OCI-LY3 (cell line): ENCODE measurements around the gene LRRC1.

Experiments
- CTCF ChIP-seq: fragments of 200-600, 300-600 bp; sonication (generic); IDR thresholded peaks from 2 replicates; pipeline ENCODE4 v1.5.1; 2014; ENCODE audit warnings: antibody characterized with exemption, low read length, low read depth
- EZH2phosphoT487 ChIP-seq: fragments of 200-600 bp; shearing (Covaris generic); IDR thresholded peaks from 2 replicates; pipeline ENCODE4 v1.6.1; 2018; ENCODE audit warnings: antibody characterized with exemption, mixed run types, low read depth

- TF ChIP-seq EZH2phosphoT487: no peak
- no peak for TF ChIP-seq CTCF
Observed at GRCh38 chr6:53855940-53856339, 61.1 kb downstream of the LRRC1 start.
